ENCODE measurements around the gene CSAD.

DNA sequence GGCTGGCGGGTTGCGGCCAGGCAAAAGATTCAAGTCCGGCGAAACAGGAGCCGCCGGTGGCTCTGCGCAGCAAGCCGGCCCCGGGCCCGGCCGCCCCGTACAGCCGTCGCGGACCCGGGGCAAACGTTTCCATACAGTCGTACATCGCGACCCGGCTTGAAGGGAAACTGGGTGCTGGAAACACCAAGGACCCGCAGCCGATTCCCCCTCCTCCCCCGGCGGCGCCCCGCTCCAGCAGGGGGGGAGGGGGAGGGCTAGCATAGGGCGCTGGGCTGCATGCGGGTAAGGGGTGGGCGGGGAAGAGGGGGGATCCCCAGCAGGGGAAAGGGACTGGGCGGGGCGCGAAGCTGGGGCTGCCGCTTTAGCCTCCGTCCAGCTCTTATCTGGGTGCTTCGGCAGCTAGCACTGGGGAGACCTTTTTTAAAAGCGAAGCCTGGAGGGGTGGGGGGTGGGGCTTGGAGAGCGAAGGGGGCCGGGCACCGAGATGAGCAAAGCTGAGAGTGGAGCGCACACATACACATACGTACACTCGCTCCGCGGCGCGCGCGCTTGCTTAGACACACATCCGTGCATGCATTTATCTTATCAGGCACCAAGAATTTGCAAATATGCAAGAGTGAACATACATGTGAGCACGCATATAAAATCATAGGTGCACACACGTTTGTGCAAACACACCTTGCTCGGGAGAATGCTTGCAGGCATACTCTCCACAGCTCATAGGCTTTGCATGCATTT is 39.4 kb upstream of the CSAD start:
- TF ChIP-seq, protein P1, sequence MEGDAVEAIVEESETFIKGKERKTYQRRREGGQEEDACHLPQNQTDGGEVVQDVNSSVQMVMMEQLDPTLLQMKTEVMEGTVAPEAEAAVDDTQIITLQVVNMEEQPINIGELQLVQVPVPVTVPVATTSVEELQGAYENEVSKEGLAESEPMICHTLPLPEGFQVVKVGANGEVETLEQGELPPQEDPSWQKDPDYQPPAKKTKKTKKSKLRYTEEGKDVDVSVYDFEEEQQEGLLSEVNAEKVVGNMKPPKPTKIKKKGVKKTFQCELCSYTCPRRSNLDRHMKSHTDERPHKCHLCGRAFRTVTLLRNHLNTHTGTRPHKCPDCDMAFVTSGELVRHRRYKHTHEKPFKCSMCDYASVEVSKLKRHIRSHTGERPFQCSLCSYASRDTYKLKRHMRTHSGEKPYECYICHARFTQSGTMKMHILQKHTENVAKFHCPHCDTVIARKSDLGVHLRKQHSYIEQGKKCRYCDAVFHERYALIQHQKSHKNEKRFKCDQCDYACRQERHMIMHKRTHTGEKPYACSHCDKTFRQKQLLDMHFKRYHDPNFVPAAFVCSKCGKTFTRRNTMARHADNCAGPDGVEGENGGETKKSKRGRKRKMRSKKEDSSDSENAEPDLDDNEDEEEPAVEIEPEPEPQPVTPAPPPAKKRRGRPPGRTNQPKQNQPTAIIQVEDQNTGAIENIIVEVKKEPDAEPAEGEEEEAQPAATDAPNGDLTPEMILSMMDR (IDR thresholded peaks at IDR 0.05), result no peak
- no peak for TF ChIP-seq HMGA2 (CRISPR knock-in tag; IDR thresholded peaks at IDR 0.05)
- TF ChIP-seq, protein P2, sequence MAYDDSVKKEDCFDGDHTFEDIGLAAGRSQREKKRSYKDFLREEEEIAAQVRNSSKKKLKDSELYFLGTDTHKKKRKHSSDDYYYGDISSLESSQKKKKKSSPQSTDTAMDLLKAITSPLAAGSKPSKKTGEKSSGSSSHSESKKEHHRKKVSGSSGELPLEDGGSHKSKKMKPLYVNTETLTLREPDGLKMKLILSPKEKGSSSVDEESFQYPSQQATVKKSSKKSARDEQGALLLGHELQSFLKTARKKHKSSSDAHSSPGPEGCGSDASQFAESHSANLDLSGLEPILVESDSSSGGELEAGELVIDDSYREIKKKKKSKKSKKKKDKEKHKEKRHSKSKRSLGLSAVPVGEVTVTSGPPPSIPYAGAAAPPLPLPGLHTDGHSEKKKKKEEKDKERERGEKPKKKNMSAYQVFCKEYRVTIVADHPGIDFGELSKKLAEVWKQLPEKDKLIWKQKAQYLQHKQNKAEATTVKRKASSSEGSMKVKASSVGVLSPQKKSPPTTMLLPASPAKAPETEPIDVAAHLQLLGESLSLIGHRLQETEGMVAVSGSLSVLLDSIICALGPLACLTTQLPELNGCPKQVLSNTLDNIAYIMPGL (CRISPR knock-in tag; IDR thresholded peaks at IDR 0.05), result no peak
- no peak for TF ChIP-seq JUN (CRISPR knock-in tag; IDR thresholded peaks at IDR 0.05)
- TF ChIP-seq, protein P3, sequence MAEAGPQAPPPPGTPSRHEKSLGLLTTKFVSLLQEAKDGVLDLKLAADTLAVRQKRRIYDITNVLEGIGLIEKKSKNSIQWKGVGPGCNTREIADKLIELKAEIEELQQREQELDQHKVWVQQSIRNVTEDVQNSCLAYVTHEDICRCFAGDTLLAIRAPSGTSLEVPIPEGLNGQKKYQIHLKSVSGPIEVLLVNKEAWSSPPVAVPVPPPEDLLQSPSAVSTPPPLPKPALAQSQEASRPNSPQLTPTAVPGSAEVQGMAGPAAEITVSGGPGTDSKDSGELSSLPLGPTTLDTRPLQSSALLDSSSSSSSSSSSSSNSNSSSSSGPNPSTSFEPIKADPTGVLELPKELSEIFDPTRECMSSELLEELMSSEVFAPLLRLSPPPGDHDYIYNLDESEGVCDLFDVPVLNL (CRISPR knock-in tag; IDR thresholded peaks at IDR 0.05; ENCODE audit: borderline replicate concordance, low read depth), result no peak
- no peak for TF ChIP-seq NFYB (CRISPR knock-in tag; conservative IDR thresholded peaks at IDR 0.05; ENCODE audit: low read depth)
- no peak for TF ChIP-seq RELA (CRISPR knock-in tag; IDR thresholded peaks at IDR 0.05; ENCODE audit: borderline replicate concordance)
- TF ChIP-seq, protein P4, sequence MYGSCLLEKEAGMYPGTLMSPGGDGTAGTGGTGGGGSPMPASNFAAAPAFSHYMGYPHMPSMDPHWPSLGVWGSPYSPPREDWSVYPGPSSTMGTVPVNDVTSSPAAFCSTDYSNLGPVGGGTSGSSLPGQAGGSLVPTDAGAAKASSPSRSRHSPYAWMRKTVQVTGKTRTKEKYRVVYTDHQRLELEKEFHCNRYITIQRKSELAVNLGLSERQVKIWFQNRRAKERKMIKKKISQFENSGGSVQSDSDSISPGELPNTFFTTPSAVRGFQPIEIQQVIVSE (CRISPR knock-in tag; IDR thresholded peaks at IDR 0.05; ENCODE audit: borderline replicate concordance), result no peak
- TF ChIP-seq, protein P5, sequence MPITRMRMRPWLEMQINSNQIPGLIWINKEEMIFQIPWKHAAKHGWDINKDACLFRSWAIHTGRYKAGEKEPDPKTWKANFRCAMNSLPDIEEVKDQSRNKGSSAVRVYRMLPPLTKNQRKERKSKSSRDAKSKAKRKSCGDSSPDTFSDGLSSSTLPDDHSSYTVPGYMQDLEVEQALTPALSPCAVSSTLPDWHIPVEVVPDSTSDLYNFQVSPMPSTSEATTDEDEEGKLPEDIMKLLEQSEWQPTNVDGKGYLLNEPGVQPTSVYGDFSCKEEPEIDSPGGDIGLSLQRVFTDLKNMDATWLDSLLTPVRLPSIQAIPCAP (CRISPR knock-in tag; IDR thresholded peaks at IDR 0.05), result no peak
- TF ChIP-seq TCF7 (CRISPR knock-in tag; IDR thresholded peaks at IDR 0.05; ENCODE audit: low read depth), result no peak
- TF ChIP-seq, protein P6, sequence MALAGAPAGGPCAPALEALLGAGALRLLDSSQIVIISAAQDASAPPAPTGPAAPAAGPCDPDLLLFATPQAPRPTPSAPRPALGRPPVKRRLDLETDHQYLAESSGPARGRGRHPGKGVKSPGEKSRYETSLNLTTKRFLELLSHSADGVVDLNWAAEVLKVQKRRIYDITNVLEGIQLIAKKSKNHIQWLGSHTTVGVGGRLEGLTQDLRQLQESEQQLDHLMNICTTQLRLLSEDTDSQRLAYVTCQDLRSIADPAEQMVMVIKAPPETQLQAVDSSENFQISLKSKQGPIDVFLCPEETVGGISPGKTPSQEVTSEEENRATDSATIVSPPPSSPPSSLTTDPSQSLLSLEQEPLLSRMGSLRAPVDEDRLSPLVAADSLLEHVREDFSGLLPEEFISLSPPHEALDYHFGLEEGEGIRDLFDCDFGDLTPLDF (CRISPR knock-in tag; IDR thresholded peaks at IDR 0.05), result no peak

Data from WTC11 (cell line).